ENCODE data around the gene ZNF839. TPM values are rescaled to one million over a fixed set of nuclear protein-coding genes. Genes with fewer than 3 reads are reported as not detected.

The ZNF839 gene
- total and polyA plus RNA-seq, 2 experiments from 2014 or later, result 7.9 to 10.0 TPM

DNA sequence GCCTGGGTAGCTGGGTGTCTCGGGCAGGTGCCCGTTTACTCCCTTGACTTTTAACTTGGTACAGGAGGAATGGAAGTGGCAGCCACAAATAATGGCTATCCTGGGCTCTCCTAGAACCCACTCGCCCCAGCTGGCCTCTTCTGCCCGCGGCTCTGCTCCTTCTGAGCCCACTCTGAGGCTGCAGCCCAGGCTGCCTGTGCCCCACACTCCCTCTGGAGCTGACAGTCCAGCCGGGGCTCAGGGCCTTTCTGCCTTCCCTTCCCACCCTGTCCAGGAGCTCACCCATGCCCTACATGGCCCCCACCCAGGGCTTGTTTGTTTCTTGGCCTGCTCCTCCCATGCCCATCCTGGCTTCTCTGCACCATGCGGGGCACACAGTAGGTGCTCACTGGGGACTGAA is 15.6 kb downstream of the ZNF839 start (continued):
- TF ChIP-seq, protein P1, sequence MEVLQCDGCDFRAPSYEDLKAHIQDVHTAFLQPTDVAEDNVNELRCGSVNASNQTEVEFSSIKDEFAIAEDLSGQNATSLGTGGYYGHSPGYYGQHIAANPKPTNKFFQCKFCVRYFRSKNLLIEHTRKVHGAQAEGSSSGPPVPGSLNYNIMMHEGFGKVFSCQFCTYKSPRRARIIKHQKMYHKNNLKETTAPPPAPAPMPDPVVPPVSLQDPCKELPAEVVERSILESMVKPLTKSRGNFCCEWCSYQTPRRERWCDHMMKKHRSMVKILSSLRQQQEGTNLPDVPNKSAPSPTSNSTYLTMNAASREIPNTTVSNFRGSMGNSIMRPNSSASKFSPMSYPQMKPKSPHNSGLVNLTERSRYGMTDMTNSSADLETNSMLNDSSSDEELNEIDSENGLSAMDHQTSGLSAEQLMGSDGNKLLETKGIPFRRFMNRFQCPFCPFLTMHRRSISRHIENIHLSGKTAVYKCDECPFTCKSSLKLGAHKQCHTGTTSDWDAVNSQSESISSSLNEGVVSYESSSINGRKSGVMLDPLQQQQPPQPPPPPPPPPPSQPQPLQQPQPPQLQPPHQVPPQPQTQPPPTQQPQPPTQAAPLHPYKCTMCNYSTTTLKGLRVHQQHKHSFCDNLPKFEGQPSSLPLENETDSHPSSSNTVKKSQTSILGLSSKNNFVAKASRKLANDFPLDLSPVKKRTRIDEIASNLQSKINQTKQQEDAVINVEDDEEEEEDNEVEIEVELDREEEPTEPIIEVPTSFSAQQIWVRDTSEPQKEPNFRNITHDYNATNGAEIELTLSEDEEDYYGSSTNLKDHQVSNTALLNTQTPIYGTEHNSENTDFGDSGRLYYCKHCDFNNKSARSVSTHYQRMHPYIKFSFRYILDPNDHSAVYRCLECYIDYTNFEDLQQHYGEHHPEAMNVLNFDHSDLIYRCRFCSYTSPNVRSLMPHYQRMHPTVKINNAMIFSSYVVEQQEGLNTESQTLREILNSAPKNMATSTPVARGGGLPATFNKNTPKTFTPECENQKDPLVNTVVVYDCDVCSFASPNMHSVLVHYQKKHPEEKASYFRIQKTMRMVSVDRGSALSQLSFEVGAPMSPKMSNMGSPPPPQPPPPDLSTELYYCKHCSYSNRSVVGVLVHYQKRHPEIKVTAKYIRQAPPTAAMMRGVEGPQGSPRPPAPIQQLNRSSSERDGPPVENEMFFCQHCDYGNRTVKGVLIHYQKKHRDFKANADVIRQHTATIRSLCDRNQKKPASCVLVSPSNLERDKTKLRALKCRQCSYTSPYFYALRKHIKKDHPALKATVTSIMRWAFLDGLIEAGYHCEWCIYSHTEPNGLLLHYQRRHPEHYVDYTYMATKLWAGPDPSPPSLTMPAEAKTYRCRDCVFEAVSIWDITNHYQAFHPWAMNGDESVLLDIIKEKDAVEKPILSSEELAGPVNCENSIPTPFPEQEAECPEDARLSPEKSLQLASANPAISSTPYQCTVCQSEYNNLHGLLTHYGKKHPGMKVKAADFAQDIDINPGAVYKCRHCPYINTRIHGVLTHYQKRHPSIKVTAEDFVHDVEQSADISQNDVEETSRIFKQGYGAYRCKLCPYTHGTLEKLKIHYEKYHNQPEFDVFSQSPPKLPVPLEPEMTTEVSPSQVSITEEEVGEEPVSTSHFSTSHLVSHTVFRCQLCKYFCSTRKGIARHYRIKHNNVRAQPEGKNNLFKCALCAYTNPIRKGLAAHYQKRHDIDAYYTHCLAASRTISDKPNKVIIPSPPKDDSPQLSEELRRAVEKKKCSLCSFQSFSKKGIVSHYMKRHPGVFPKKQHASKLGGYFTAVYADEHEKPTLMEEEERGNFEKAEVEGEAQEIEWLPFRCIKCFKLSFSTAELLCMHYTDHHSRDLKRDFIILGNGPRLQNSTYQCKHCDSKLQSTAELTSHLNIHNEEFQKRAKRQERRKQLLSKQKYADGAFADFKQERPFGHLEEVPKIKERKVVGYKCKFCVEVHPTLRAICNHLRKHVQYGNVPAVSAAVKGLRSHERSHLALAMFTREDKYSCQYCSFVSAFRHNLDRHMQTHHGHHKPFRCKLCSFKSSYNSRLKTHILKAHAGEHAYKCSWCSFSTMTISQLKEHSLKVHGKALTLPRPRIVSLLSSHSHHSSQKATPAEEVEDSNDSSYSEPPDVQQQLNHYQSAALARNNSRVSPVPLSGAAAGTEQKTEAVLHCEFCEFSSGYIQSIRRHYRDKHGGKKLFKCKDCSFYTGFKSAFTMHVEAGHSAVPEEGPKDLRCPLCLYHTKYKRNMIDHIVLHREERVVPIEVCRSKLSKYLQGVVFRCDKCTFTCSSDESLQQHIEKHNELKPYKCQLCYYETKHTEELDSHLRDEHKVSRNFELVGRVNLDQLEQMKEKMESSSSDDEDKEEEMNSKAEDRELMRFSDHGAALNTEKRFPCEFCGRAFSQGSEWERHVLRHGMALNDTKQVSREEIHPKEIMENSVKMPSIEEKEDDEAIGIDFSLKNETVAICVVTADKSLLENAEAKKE (CRISPR knock-in tag; IDR thresholded peaks at IDR 0.05), result no peak
- TF ChIP-seq, protein P2, sequence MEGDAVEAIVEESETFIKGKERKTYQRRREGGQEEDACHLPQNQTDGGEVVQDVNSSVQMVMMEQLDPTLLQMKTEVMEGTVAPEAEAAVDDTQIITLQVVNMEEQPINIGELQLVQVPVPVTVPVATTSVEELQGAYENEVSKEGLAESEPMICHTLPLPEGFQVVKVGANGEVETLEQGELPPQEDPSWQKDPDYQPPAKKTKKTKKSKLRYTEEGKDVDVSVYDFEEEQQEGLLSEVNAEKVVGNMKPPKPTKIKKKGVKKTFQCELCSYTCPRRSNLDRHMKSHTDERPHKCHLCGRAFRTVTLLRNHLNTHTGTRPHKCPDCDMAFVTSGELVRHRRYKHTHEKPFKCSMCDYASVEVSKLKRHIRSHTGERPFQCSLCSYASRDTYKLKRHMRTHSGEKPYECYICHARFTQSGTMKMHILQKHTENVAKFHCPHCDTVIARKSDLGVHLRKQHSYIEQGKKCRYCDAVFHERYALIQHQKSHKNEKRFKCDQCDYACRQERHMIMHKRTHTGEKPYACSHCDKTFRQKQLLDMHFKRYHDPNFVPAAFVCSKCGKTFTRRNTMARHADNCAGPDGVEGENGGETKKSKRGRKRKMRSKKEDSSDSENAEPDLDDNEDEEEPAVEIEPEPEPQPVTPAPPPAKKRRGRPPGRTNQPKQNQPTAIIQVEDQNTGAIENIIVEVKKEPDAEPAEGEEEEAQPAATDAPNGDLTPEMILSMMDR (conservative IDR thresholded peaks at IDR 0.05; ENCODE audit: low read depth in 2 of 2), result no peak
- no peak for TF ChIP-seq ZNF114 (CRISPR knock-in tag; IDR thresholded peaks at IDR 0.05)
- TF ChIP-seq, protein P3, sequence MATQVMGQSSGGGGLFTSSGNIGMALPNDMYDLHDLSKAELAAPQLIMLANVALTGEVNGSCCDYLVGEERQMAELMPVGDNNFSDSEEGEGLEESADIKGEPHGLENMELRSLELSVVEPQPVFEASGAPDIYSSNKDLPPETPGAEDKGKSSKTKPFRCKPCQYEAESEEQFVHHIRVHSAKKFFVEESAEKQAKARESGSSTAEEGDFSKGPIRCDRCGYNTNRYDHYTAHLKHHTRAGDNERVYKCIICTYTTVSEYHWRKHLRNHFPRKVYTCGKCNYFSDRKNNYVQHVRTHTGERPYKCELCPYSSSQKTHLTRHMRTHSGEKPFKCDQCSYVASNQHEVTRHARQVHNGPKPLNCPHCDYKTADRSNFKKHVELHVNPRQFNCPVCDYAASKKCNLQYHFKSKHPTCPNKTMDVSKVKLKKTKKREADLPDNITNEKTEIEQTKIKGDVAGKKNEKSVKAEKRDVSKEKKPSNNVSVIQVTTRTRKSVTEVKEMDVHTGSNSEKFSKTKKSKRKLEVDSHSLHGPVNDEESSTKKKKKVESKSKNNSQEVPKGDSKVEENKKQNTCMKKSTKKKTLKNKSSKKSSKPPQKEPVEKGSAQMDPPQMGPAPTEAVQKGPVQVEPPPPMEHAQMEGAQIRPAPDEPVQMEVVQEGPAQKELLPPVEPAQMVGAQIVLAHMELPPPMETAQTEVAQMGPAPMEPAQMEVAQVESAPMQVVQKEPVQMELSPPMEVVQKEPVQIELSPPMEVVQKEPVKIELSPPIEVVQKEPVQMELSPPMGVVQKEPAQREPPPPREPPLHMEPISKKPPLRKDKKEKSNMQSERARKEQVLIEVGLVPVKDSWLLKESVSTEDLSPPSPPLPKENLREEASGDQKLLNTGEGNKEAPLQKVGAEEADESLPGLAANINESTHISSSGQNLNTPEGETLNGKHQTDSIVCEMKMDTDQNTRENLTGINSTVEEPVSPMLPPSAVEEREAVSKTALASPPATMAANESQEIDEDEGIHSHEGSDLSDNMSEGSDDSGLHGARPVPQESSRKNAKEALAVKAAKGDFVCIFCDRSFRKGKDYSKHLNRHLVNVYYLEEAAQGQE (IDR thresholded peaks at IDR 0.05; ENCODE audit: unreplicated experiment), result no peak
- no peak for TF ChIP-seq POLR2AphosphoS5 (IDR thresholded peaks at IDR 0.05; ENCODE audit: low read depth)
- no peak for TF ChIP-seq ZNF331 (CRISPR knock-in tag; IDR thresholded peaks at IDR 0.05; ENCODE audit: low read depth)
- no peak for TF ChIP-seq EZH2 (IDR thresholded peaks at IDR 0.05; ENCODE audit: low read depth, unreplicated experiment)
- TF ChIP-seq, protein P4, sequence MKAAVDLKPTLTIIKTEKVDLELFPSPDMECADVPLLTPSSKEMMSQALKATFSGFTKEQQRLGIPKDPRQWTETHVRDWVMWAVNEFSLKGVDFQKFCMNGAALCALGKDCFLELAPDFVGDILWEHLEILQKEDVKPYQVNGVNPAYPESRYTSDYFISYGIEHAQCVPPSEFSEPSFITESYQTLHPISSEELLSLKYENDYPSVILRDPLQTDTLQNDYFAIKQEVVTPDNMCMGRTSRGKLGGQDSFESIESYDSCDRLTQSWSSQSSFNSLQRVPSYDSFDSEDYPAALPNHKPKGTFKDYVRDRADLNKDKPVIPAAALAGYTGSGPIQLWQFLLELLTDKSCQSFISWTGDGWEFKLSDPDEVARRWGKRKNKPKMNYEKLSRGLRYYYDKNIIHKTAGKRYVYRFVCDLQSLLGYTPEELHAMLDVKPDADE (IDR thresholded peaks at IDR 0.05), result no peak
- TF ChIP-seq STAT1 (IDR thresholded peaks at IDR 0.05; ENCODE audit: unreplicated experiment), result no peak
- TF ChIP-seq NANOG (IDR thresholded peaks at IDR 0.05; ENCODE audit: borderline replicate concordance), result no peak

All from GM23338 (cell line).